ENCODE measurements around the gene PAPOLA. TPM values are rescaled to one million over a fixed set of nuclear protein-coding genes. Genes with fewer than 3 reads are reported as not detected.

PAPOLA gene
- total RNA-seq, 4 donors from 2014 or later, result 171 to 234 (median 174) TPM

DNA sequence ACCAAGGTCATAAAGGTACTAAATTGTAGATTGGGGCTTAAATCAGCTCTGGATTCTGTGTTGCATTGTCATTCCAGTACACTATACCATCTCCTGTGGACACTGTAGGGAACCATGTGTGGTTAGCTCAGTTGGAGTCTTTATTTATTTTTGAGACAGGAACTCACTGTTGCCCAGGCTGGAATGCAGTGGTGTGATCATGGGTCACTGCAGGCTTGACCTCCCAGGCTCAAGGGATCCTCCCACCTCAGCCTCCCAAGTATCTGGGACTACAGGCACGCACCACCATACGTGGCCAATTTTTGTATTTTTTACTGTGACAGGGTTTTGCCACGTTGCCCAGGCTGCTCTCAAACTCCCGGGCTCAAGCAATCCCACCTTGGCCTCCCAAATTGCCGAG, 6.7 kb downstream of the PAPOLA start:
- Histone ChIP-seq H3K9me3 (no peaks in the 10 kb centered on the region), H3K4me1 (peaks cover 39 to 45% of the 10 kb centered on the region in 2 donors), H3K27me3 (no peaks in the 10 kb centered on the region), H3K27ac (no peak overlapping the region), H3K36me3 (no peaks in the 10 kb centered on the region), H3K4me3 (replicated peaks in 1 of 3) (no peak overlapping the region)
- TF ChIP-seq POLR2A (IDR thresholded peaks at IDR 0.05), result no peak
- TF ChIP-seq, protein P1, sequence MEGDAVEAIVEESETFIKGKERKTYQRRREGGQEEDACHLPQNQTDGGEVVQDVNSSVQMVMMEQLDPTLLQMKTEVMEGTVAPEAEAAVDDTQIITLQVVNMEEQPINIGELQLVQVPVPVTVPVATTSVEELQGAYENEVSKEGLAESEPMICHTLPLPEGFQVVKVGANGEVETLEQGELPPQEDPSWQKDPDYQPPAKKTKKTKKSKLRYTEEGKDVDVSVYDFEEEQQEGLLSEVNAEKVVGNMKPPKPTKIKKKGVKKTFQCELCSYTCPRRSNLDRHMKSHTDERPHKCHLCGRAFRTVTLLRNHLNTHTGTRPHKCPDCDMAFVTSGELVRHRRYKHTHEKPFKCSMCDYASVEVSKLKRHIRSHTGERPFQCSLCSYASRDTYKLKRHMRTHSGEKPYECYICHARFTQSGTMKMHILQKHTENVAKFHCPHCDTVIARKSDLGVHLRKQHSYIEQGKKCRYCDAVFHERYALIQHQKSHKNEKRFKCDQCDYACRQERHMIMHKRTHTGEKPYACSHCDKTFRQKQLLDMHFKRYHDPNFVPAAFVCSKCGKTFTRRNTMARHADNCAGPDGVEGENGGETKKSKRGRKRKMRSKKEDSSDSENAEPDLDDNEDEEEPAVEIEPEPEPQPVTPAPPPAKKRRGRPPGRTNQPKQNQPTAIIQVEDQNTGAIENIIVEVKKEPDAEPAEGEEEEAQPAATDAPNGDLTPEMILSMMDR (IDR thresholded peaks at IDR 0.05), result no peak
- DNase-seq, result no peak
- intact Hi-C loops (cut with DNase I), result no loop called here
- WGBS, 2 donors, result 84 to 94% methylated on average over 5 of the region's 5 CpGs

DNA sequence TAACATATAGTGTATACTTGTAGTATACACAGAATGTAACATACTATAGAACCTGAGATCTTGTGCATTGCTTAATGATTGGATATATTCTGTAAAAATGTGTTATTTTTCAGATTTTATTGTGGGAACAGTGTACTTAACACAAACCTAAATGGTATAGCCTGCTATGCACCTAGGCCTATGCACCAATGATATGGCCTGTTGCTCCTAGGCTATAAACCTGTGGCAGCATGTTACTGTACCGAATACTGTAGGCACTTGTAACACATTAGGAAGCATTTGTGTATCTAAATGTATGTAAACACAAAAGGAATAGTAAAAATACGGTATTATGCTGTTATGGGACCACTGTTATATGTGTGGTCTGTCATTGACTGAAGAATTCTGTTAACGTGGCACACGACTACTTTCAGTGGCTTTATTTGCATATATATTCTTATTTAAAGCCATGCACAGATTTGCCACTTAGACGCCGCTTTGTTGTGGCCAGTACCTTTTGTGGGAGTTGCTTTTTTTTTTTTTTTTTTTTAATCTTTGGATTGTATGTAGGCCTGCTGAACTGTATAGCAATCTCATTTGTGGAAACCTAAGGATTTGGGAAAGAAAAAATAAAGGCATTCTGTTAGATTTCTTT, 7.4 kb downstream of the PAPOLA start:
- Histone ChIP-seq H3K36me3 (no peaks in the 10 kb centered on the region), H3K4me1 (peaks cover 33 to 45% of the 10 kb centered on the region in 2 donors), H3K4me3 (replicated peaks in 1 of 3) (no peak overlapping the region), H3K27ac (no peak overlapping the region), H3K9me3 (no peaks in the 10 kb centered on the region), H3K27me3 (no peaks in the 10 kb centered on the region)
- TF ChIP-seq POLR2A (IDR thresholded peaks at IDR 0.05), result no peak
- TF ChIP-seq, protein P1 (IDR thresholded peaks at IDR 0.05), result no peak
- no peak for DNase-seq
- WGBS, 2 donors, result 88 to 92% methylated on average over 6 of the region's 6 CpGs
- intact Hi-C loops (cut with DNase I), result no loop called here

DNA sequence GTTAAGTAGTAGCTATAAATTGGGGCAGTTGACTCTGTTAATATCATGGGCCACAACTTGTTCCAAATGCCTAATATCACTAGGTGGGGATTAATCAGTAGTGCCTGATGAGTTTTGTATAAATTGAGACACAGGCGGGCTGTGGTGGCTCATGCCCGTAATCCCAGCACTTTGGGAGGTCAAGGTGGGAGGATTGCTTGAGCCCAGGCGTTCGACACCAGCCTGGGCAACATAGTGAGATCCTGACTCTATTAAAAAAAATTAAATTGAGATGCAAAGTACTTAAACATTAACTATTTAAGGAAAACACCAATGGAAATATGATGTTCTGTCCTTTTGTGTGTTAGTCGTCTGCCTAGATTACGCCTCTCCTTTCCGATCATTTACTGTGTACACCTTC, 9.0 kb downstream of the PAPOLA start:
- WGBS, 2 donors, result 96 to 97% methylated on average over 7 of the region's 7 CpGs
- Histone ChIP-seq H3K27me3 (no peaks in the 10 kb centered on the region), H3K9me3 (no peaks in the 10 kb centered on the region), H3K27ac (no peak overlapping the region), H3K36me3 (no peaks in the 10 kb centered on the region), H3K4me3 (replicated peaks in 1 of 3) (no peak overlapping the region), H3K4me1 (peaks cover 34 to 45% of the 10 kb centered on the region in 2 donors)
- TF ChIP-seq, protein P1 (IDR thresholded peaks at IDR 0.05), result no peak
- TF ChIP-seq POLR2A (IDR thresholded peaks at IDR 0.05), result no peak
- no peak for DNase-seq
- intact Hi-C loops (cut with DNase I), result no loop called here

DNA sequence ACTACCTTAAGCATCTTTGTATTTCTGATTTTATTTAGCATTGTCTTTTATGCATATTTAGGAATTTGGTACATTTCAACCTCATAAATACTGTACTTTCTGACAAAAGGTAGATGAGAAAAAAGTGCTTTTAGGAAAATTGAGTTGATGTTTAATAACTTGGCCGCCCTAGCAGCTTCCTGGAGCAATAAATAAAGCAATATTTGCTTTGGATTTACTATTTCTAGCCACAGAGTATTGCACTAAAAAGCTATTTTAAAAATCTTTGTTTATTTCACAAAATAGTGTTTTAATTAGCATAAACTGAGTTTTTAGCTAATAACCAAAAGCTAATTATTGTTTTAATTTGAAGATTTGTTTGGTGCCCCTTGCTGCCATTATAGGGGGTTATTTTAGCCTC, 9.5 kb downstream of the PAPOLA start:
- Histone ChIP-seq H3K4me3 (replicated peaks in 1 of 3) (no peak overlapping the region), H3K27me3 (no peaks in the 10 kb centered on the region), H3K4me1 (peaks cover 31 to 45% of the 10 kb centered on the region in 2 donors), H3K27ac (no peak overlapping the region), H3K36me3 (no peaks in the 10 kb centered on the region), H3K9me3 (no peaks in the 10 kb centered on the region)
- WGBS, 2 donors, result 90 to 92% methylated on average over 1 of the region's 1 CpG
- intact Hi-C loops (cut with DNase I), result no loop called here
- TF ChIP-seq POLR2A (IDR thresholded peaks at IDR 0.05), result no peak
- TF ChIP-seq, protein P1 (IDR thresholded peaks at IDR 0.05), result no peak
- no peak for DNase-seq

DNA sequence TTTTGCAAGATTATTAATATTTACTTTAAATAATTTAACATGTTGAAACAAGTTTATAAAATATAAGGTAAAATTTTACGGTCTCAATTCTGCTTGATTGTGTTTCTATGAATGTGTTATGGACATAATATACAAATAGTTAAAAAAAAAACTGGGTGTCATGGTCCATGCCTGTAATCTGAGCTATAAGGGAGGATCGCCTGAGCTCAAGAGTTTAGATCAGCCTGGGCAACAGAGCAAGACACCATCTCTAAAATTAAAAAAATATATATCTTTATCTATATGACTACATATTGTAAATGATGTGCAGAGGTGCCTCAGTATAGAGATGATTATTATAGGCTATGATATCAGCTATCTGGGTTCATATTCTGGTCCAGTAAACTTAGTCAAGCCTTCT, 9.9 kb downstream of the PAPOLA start:
- H3K4me3 ChIP-seq (replicated peaks in 1 of 3), result no peak overlapping the region
- peaks cover 31 to 45% of the 10 kb centered on the region in 2 donors for H3K4me1 ChIP-seq
- no peak overlapping the region for H3K27ac ChIP-seq
- WGBS, 2 donors, result 85% methylated on average over 2 of the region's 2 CpGs
- no peaks in the 10 kb centered on the region for H3K9me3 ChIP-seq
- TF ChIP-seq, protein P1 (IDR thresholded peaks at IDR 0.05), result no peak
- no peak for TF ChIP-seq POLR2A (IDR thresholded peaks at IDR 0.05)
- intact Hi-C loops (cut with DNase I), result no loop called here
- H3K27me3 ChIP-seq, result no peaks in the 10 kb centered on the region
- no peak for DNase-seq
- no peaks in the 10 kb centered on the region for H3K36me3 ChIP-seq

All from thyroid gland (tissue), 4 donors.